Esophagus (tissue), 2 donors: ENCODE results near the gene WAC. TPM values are rescaled to one million over a fixed set of nuclear protein-coding genes. Genes with fewer than 3 reads are reported as not detected.
"Not testable (repeated sequence)": the region's sequence is repeated elsewhere in the genome, so short reads cannot be mapped to it uniquely, and the experiment has no call there.

Experiments used
- H3K27ac ChIP-seq, 2 donors: one replicate each; pipeline ENCODE4 v1.5.1; 2013; ENCODE audit warnings: low read depth in 2 of 2, mild to moderate bottlenecking in 2 of 2, inconsistent platforms in 1 of 2, low read length in 1 of 2, moderate library complexity in 1 of 2
- H3K27me3 ChIP-seq, 2 donors: one replicate each; pipeline ENCODE4 v1.6.1; 2013; ENCODE audit warnings: low read length in 2 of 2, control low read depth in 1 of 2, mild to moderate bottlenecking in 1 of 2; ENCODE audit not compliant: insufficient read depth in 2 of 2, control insufficient read depth in 1 of 2
- H3K36me3 ChIP-seq, 2 donors: one replicate each; pipeline ENCODE4 v1.6.1; 2013; ENCODE audit warnings: low read length in 1 of 2; ENCODE audit not compliant: control insufficient read depth in 2 of 2, insufficient read depth in 2 of 2
- H3K4me1 ChIP-seq, 2 donors: one replicate each; pipeline ENCODE4 v1.6.1; 2013; ENCODE audit warnings: low read length in 1 of 2; ENCODE audit not compliant: control insufficient read depth in 2 of 2, insufficient read depth in 2 of 2
- H3K4me3 ChIP-seq, 2 donors: one replicate each; pipeline ENCODE4 v1.5.1; 2013; ENCODE audit warnings: low read length in 2 of 2, mild to moderate bottlenecking in 2 of 2, low read depth in 1 of 2, moderate library complexity in 1 of 2
- H3K9me3 ChIP-seq, 2 donors: one replicate each; pipeline ENCODE4 v1.6.1; 2013; ENCODE audit warnings: mild to moderate bottlenecking in 2 of 2, low read depth in 1 of 2, low read length in 1 of 2, moderate library complexity in 1 of 2; ENCODE audit not compliant: control insufficient read depth in 2 of 2, insufficient read depth in 1 of 2
- WGBS, 2 donors: extraction: QIAGEN DNeasy Blood & Tissue Kit; methylation state at CpG; one replicate each; pipeline ENCODE4 v1.1.7; 2013; 5-methylcytosine and 5-hydroxymethylcytosine counted together
- polyA plus RNA-seq, 2 donors: library from polyadenylated mRNA; stranded (reverse); fragments of 200-250 nt; gene quantifications; one replicate each; pipeline ENCODE4 v1.2.3, GENCODE V29; 2013
- donor health status: healthy with polysubstance abuse.
- donor health status: Bipolar disorder and iron deficiency.

Gene WAC, protein sequence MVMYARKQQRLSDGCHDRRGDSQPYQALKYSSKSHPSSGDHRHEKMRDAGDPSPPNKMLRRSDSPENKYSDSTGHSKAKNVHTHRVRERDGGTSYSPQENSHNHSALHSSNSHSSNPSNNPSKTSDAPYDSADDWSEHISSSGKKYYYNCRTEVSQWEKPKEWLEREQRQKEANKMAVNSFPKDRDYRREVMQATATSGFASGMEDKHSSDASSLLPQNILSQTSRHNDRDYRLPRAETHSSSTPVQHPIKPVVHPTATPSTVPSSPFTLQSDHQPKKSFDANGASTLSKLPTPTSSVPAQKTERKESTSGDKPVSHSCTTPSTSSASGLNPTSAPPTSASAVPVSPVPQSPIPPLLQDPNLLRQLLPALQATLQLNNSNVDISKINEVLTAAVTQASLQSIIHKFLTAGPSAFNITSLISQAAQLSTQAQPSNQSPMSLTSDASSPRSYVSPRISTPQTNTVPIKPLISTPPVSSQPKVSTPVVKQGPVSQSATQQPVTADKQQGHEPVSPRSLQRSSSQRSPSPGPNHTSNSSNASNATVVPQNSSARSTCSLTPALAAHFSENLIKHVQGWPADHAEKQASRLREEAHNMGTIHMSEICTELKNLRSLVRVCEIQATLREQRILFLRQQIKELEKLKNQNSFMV
- 10 to 100 TPM; 20.5 to 33.3 TPM for polyA plus RNA-seq

DNA sequence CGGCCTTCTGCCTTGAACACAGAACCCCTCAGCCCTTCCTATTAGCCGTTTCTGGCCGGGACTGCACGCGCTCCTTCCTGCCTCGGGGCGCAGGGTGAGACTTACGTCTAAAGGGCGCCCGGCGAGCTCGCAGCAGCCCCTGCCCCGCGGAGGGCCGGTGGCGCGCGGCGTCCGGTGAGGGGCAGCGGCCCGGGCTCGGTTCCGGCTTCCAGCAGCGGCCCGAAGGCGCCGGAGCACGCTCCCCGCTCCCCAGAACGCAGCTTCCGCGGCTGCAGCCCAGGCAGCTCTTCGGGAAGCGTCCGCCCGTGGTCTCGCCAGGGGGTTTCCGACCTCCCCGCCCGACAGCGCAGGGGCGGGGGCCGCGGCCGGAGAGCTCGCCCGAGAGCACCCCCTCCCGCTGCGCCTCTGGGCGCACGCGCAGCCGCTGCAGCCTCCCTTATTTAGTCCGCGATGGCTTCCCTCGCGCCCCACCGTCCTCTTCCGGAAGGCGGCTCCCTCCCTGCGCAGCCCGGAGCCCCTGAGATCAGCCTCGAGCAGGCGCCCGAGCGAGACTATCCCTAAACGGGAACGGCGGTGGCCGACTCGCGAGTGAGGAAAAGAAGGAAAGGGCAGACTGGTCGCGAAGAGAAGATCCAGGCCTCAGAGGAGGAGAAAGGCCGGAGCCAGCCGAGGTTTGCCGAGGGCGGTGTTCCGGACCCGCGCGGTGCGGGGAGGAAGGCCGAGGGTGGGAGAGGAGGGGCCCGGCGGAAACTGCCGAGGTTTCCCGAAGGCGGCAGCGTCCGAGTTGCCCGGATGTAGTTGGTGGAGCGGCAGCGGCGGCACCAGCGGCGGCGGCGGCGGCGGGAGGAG is at the start of gene WAC:
Gene WAC, plus strand, starts transcription at position 782 of the 849 bp plus-strand sequence. CDS start 462 bp downstream, outside the sequence.
- Histone ChIP-seq H3K27me3 (no peaks in the 10 kb centered on the region), H3K36me3 (peaks cover 0 to 7% of the 10 kb centered on the region in 2 donors), H3K27ac (peak within 1 kb of the TSS; percentile 95 to 97), H3K9me3 (no peaks in the 10 kb centered on the region), H3K4me1 (no peaks in the 10 kb centered on the region), H3K4me3 (peak within 1 kb of the TSS; percentile 87 to 98)
- WGBS, 2 donors: 0 to 1% methylated on average over 81 to 102 of the region's 102 CpGs

DNA sequence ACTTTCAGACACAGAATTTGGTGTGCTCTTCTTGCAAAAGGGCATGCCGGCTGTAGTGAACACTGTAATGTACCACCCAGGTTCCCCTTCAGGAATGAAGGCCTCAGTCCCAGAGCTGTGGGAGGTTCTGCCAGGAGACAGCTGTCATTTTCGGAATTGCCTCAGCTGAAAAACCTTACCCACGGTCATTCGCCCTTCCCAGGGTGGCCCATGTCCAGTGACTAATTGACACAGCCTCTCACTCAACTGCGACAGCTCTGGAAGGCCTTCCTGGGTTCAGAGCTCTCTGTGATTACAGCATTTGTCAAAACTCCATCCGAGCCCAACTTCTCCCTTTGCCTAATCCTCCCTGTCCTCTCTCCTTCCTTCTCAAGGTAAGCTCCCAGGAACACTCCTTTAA is 43.7 kb upstream of the WAC start:
- 86 to 90% methylated on average over 6 of the region's 6 CpGs for WGBS, 2 donors
- no peaks in the 10 kb centered on the region for H3K36me3 ChIP-seq
- H3K27me3 ChIP-seq: no peaks in the 10 kb centered on the region
- no peaks in the 10 kb centered on the region for H3K4me1 ChIP-seq
- H3K4me3 ChIP-seq: no peak overlapping the region
- H3K27ac ChIP-seq: no peak overlapping the region
- no peaks in the 10 kb centered on the region for H3K9me3 ChIP-seq

DNA sequence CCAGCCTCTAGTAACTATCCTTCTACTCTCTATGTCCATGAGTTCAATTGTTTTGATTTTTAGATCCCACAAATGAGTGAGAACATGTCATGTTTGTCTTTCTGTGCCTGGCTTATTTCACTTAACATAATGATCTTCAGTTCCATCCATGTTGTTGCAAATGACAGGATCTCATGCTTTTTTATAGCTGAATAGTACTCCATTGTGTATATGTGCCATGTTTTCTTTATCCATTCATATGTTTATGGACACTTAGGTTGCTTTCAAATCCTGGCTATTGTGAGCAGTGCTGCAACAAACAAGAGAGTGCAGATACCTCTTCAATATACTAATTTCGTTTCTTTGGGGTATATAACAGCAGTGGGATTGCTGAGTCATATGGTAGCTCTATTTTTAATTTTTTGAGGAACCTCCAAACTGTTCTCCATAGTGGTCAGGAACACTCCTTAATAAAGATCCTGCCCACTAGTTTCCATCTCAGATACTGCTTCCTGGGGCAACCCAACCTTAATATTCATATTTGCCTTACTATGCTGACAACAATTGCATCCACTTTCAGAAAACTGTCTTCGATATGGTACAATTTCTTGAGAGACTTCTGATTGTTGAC is 42.6 kb upstream of the WAC start:
- 77 to 84% methylated on average over 2 of the region's 2 CpGs for WGBS, 2 donors
- H3K4me3 ChIP-seq, H3K27ac ChIP-seq, H3K27me3 ChIP-seq, H3K36me3 ChIP-seq, H3K4me1 ChIP-seq, H3K9me3 ChIP-seq: not testable (repeated sequence)

- H3K36me3 ChIP-seq: no peaks in the 10 kb centered on the region
- H3K9me3 ChIP-seq: no peaks in the 10 kb centered on the region
- no peaks in the 10 kb centered on the region for H3K27me3 ChIP-seq
- H3K27ac ChIP-seq: no peak overlapping the region
- no peak overlapping the region for H3K4me3 ChIP-seq
- no peaks in the 10 kb centered on the region for H3K4me1 ChIP-seq
- 72 to 73% methylated on average over 12 of the region's 12 CpGs for WGBS, 2 donors
These were observed 40.6 kb upstream of the WAC start for GRCh38 chr10:28492116-28492920.

DNA sequence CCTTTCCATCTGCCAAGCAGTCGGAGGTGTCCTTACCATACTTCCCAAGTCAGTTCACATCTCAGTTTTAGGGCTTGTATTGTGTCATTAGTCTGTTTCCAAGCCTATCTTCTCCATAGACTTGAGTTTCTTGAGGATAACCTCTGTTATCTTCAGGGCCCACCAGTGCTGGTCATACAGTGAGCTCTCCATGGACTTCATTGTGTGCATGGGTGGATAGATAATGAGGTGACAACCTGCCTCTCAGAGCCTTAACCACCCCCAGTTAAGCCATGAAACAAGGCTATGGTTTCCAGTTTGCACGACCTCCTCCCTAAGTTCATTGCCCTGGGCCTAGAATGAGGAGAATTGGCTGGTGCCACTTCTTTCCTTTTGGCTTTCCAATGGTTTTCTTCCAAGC is 38.5 kb upstream of the WAC start:
- Histone ChIP-seq H3K27me3 (no peaks in the 10 kb centered on the region), H3K9me3 (no peaks in the 10 kb centered on the region), H3K27ac (no peak overlapping the region), H3K4me1 (no peaks in the 10 kb centered on the region), H3K4me3 (no peak overlapping the region), H3K36me3 (no peaks in the 10 kb centered on the region)
- WGBS, 2 donors: 82 to 84% methylated on average over 2 of the region's 2 CpGs

DNA sequence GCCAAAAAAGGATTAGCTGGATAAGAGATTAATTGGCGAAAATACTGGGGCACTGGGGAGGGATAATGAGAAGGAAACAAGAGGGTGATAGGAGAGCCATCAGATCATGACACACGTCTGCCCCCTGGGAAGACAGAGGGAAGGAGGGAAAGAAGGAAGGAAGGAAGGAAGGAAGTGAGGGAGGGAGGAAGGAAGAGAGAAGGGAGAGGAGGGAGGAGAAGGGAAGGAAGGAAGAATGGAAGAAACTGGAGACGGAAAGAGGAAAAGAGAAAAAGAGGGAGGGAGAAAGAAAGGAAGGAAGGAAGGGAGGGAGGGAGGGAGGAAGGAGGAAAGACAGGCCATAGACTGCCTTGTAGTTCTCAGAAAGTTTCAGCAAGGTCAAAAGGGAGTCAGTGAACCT is 37.8 kb upstream of the WAC start:
- H3K4me3 ChIP-seq: no peak overlapping the region
- WGBS, 2 donors: 81 to 88% methylated on average over 3 of the region's 3 CpGs
- H3K4me1 ChIP-seq: no peaks in the 10 kb centered on the region
- no peak overlapping the region for H3K27ac ChIP-seq
- H3K9me3 ChIP-seq: no peaks in the 10 kb centered on the region
- H3K36me3 ChIP-seq: no peaks in the 10 kb centered on the region
- no peaks in the 10 kb centered on the region for H3K27me3 ChIP-seq

GRCh38 chr10:28496017-28496416 is 36.9 kb upstream of the WAC start:
- Histone ChIP-seq H3K27ac (no peak overlapping the region), H3K4me3 (no peak overlapping the region), H3K4me1 (no peaks in the 10 kb centered on the region), H3K9me3 (no peaks in the 10 kb centered on the region), H3K36me3 (no peaks in the 10 kb centered on the region), H3K27me3 (no peaks in the 10 kb centered on the region)
- 60 to 75% methylated on average over 3 of the region's 3 CpGs for WGBS, 2 donors

- no peak overlapping the region for H3K27ac ChIP-seq
- H3K36me3 ChIP-seq: no peaks in the 10 kb centered on the region
- no peaks in the 10 kb centered on the region for H3K4me1 ChIP-seq
These were observed 36.4 kb upstream of the WAC start for GRCh38 chr10:28496481-28496961.

More at GRCh38 chr10:28496481-28496961, 36.4 kb upstream of the WAC start:
- Histone ChIP-seq H3K4me3 (no peak overlapping the region), H3K27me3 (no peaks in the 10 kb centered on the region), H3K9me3 (no peaks in the 10 kb centered on the region)
- WGBS, 2 donors: 63 to 65% methylated on average over 2 of the region's 2 CpGs
